Suprapubic skin (tissue), 4 donors: Measurements from ENCODE around the gene LTBP2. TPM values are rescaled to one million over a fixed set of nuclear protein-coding genes. Genes with fewer than 3 reads are reported as not detected.

ENCODE experiments used
- DNase-seq, 2 donors: peaks; one replicate each; pipeline ENCODE4 v3.0.0-alpha.2; 2019; ENCODE audit warnings: low spot score in 2 of 2
- H3K27ac ChIP-seq: fragments of 200-600 bp; sonication (generic); one replicate; pipeline ENCODE4 v1.5.1; 2019
- H3K27me3 ChIP-seq: fragments of 200-600 bp; sonication (generic); one replicate; pipeline ENCODE4 v1.5.1; 2019
- H3K36me3 ChIP-seq: fragments of 200-600 bp; sonication (generic); one replicate; pipeline ENCODE4 v1.5.1; 2019
- H3K4me1 ChIP-seq: fragments of 200-600 bp; sonication (generic); one replicate; pipeline ENCODE4 v1.5.1; 2019
- H3K4me3 ChIP-seq: fragments of 200-600 bp; sonication (generic); one replicate; pipeline ENCODE4 v1.5.1; 2019; ENCODE audit warnings: mild to moderate bottlenecking
- H3K9me3 ChIP-seq: fragments of 200-600 bp; sonication (generic); one replicate; pipeline ENCODE4 v1.5.1; 2019
- EP300 ChIP-seq: sonication (generic); formaldehyde crosslinking; IDR thresholded peaks from one replicate; pipeline ENCODE4 v1.6.1; 2017; ENCODE audit warnings: antibody characterized with exemption
- POLR2A ChIP-seq, 2 donors: fragments of 450-650 bp; IDR thresholded peaks; one replicate each; pipeline ENCODE4 v1.6.1; 2017; ENCODE audit warnings: antibody characterized with exemption in 2 of 2, mild to moderate bottlenecking in 2 of 2, moderate library complexity in 2 of 2
- POLR2AphosphoS5 ChIP-seq, 3 donors: sonication (generic); formaldehyde crosslinking; IDR thresholded peaks; one replicate each; pipeline ENCODE4 v1.6.1; 2017; ENCODE audit warnings: antibody characterized with exemption in 3 of 3
- WGBS: methylation state at CpG from one replicate; pipeline ENCODE4 v1.1.5; 2018; 5-methylcytosine and 5-hydroxymethylcytosine counted together
- total RNA-seq, 4 donors: library from RNA; depleted of rRNA; stranded (reverse); fragments of >200 nt; gene quantifications; one replicate each; pipeline ENCODE4 v1.1.0, GENCODE V29; 2016
- TF ChIP-seq, protein P1 (sequence below), 2 donors: fragments of 200-600 bp in 1 of 2; fragments of 450-650 bp in 1 of 2; sonication (generic) in 1 of 2; IDR thresholded peaks; one replicate each; pipeline ENCODE4 v1.5.1; 2016 to 2019; ENCODE audit warnings: antibody characterized with exemption in 2 of 2, mild to moderate bottlenecking in 1 of 2, moderate library complexity in 1 of 2

Gene LTBP2
- total RNA-seq, 4 donors from 2014 or later: 19.6 to 36.0 (median 26.2) TPM

DNA sequence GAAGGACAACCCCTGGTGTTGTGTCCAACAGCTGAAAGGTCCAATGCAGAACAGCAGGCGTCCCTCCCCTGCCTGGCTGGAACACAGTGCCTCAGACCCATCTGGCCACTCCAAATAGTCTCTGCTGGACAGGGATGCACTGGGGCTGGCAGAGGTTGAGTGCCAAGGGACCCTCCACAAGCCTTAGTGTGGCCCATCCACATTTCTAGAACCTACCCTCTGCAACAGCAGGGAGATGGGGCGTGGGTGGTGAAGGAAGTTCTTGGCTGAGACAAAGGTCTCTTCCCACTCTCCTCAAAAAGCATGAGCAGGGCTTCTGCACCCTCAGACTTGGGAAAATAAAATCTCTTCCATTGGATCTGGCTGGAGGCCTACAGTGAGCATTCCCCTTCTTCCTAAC is 36.5 kb downstream of the LTBP2 start:
- no peak overlapping the region for H3K27ac ChIP-seq
- H3K4me3 ChIP-seq: no peak overlapping the region
- TF ChIP-seq POLR2A (IDR thresholded peaks at IDR 0.05) (no peak), EP300 (no peak)
- H3K36me3 ChIP-seq: no peaks in the 10 kb centered on the region
- no peak for DNase-seq
- WGBS: 76% methylated on average over 2 of the region's 2 CpGs
- H3K27me3 ChIP-seq: no peaks in the 10 kb centered on the region
- H3K9me3 ChIP-seq: no peaks in the 10 kb centered on the region
- H3K4me1 ChIP-seq: peaks cover 63% of the 10 kb centered on the region

DNA sequence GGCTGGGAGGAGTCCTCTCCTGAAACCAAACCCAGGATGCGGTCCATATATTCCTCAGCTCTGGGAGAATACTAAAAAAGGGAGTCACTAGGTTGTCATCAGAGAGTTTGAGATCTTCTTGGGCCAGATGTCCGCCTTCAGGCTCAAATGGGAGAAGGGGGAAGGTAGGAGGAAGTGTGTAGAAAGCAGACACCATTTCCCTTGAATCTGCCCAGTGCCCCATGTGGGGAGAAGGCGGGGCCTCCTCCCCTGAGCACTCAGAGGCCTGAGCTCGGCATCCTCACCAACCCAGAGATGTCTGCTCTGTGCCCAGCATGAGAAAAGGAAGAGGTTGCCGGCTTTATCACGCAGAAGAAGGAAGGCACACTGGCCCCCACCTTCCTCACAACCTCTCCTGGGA is 37.3 kb downstream of the LTBP2 start:
- DNase-seq: no peak
- Histone ChIP-seq H3K27ac (no peak overlapping the region), H3K36me3 (no peaks in the 10 kb centered on the region), H3K9me3 (no peaks in the 10 kb centered on the region), H3K4me3 (no peak overlapping the region), H3K4me1 (peaks cover 63% of the 10 kb centered on the region), H3K27me3 (no peaks in the 10 kb centered on the region)
- TF ChIP-seq, protein P1, sequence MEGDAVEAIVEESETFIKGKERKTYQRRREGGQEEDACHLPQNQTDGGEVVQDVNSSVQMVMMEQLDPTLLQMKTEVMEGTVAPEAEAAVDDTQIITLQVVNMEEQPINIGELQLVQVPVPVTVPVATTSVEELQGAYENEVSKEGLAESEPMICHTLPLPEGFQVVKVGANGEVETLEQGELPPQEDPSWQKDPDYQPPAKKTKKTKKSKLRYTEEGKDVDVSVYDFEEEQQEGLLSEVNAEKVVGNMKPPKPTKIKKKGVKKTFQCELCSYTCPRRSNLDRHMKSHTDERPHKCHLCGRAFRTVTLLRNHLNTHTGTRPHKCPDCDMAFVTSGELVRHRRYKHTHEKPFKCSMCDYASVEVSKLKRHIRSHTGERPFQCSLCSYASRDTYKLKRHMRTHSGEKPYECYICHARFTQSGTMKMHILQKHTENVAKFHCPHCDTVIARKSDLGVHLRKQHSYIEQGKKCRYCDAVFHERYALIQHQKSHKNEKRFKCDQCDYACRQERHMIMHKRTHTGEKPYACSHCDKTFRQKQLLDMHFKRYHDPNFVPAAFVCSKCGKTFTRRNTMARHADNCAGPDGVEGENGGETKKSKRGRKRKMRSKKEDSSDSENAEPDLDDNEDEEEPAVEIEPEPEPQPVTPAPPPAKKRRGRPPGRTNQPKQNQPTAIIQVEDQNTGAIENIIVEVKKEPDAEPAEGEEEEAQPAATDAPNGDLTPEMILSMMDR (IDR thresholded peaks at IDR 0.05): no peak
- TF ChIP-seq POLR2AphosphoS5 (IDR thresholded peaks at IDR 0.05): no peak
- 89% methylated on average over 5 of the region's 6 CpGs for WGBS

DNA sequence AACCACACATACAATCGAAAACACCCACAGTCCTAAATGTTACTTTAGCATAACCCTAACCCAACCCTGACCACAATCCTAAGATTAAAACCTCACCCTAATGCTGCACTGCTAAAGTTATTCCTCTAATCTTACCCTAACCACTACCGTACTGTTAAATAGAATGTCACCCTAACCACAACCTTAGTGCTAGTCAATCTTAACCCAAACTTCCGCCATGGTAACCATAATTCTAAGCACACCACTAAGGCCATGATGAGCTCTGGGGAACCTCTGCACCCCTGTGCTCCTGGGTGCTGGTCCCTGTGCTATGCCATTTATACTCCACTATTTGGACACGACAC is 38.0 kb downstream of the LTBP2 start:
- WGBS: 86% methylated on average over 4 of the region's 4 CpGs
- DNase-seq: no peak
- Histone ChIP-seq H3K4me1 (peaks cover 63% of the 10 kb centered on the region), H3K9me3 (no peaks in the 10 kb centered on the region), H3K4me3 (no peak overlapping the region), H3K27me3 (no peaks in the 10 kb centered on the region), H3K27ac (no peak overlapping the region), H3K36me3 (no peaks in the 10 kb centered on the region)
- TF ChIP-seq, protein P1 (IDR thresholded peaks at IDR 0.05): no peak
- TF ChIP-seq EP300: no peak
- no peak for TF ChIP-seq POLR2A (IDR thresholded peaks at IDR 0.05)
- no peak for TF ChIP-seq POLR2AphosphoS5 (IDR thresholded peaks at IDR 0.05)

DNA sequence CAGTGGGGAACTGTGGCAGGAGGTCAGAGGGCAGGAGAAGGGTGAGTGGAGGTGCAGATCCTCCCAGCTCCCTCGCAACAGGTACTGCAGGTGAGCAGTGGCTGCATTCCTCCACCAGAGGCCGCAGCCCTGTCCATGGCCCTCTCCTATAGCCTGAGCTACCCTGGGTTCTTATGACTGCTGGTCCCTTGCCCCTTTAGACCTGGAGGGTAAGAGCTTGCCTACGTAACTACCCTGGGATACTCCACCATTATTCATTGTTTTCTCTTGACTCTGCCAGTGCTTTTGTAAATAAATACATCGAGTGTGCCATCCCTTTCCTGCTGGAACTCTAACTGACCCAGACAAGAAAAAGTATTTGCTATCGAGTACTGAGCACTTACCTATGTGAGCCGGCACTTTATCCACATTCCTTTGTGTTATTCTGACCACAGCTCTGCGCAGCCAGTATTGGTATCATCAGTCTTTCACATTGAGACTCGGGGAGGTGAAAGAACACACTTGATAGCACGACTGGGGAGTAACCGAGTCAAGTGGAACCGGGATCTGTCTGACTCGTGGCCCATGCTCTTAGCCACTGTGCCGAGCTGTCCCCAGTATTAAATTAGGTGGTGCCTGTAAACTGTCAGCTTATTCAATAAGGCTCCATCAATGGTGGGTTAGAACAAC is 38.5 kb downstream of the LTBP2 start:
- 86% methylated on average over 13 of the region's 13 CpGs for whole genome bisulfite sequencing
- DNase-seq: no peak
- H3K27me3 ChIP-seq: no peaks in the 10 kb centered on the region
- H3K4me3 ChIP-seq: no peak overlapping the region
- no peaks in the 10 kb centered on the region for H3K36me3 ChIP-seq
- H3K9me3 ChIP-seq: no peaks in the 10 kb centered on the region
- H3K27ac ChIP-seq: peak overlapping the region; percentile 92
- TF ChIP-seq POLR2AphosphoS5 (IDR thresholded peaks at IDR 0.05) (no peak), POLR2A (IDR thresholded peaks at IDR 0.05) (no peak), EP300 (no peak)
- TF ChIP-seq, protein P1 (IDR thresholded peaks at IDR 0.05): no peak
- H3K4me1 ChIP-seq: peaks cover 68% of the 10 kb centered on the region

DNA sequence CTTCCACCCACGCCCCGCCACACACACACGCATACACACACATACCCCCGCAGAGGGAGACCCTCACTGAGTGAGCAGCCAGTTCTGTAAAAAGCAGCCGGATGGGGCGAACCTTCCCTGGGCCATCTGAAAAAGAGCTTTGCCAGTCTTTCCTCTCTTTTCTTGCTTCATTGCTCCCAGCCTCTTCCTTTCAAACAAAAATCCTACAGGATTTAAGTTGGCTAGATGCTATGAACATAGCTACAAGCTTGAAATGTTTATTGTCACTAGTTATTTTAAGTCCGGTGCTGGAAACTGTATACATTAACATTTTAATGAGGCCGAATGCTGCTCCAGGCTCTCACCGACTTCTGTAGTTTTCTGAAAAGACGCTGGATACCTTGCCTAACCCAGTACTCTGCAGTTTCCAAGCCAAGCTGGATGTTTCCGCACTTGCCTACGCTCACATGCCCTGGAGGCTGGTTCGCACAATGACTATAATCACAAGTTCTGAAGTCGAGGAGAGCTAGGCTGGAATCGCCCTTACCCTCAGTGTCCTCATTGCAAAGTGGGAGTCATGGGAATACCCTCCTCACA is 39.2 kb downstream of the LTBP2 start:
- TF ChIP-seq EP300: no peak
- TF ChIP-seq POLR2A (IDR thresholded peaks at IDR 0.05): no peak
- TF ChIP-seq, protein P1 (IDR thresholded peaks at IDR 0.05): no peak
- TF ChIP-seq POLR2AphosphoS5 (IDR thresholded peaks at IDR 0.05): no peak
- Histone ChIP-seq H3K27ac (peak overlapping the region; percentile 92), H3K4me3 (peak overlapping the region; percentile 26), H3K36me3 (no peaks in the 10 kb centered on the region), H3K27me3 (no peaks in the 10 kb centered on the region), H3K4me1 (peaks cover 75% of the 10 kb centered on the region), H3K9me3 (no peaks in the 10 kb centered on the region)
- 43% methylated on average over 15 of the region's 15 CpGs for WGBS
- DNase-seq: no peak
